ENCODE results near the gene OR8D2.

The OR8D2 gene

GRCh38 chr11:124311269-124311668 lies 8.7 kb downstream of the OR8D2 start:
- no peak for TF ChIP-seq CTCF (IDR thresholded peaks at IDR 0.05)

- TF ChIP-seq CTCF (IDR thresholded peaks at IDR 0.05) = no peak
Measured at GRCh38 chr11:124310721-124311120, 9.3 kb downstream of the OR8D2 start.

GRCh38 chr11:124307093-124307492 lies 12.9 kb downstream of the OR8D2 start:
- TF ChIP-seq CTCF (IDR thresholded peaks at IDR 0.05) = no peak

- TF ChIP-seq CTCF (IDR thresholded peaks at IDR 0.05) = no peak
Measured at GRCh38 chr11:124302347-124303125, 17.5 kb downstream of the OR8D2 start.

DNA sequence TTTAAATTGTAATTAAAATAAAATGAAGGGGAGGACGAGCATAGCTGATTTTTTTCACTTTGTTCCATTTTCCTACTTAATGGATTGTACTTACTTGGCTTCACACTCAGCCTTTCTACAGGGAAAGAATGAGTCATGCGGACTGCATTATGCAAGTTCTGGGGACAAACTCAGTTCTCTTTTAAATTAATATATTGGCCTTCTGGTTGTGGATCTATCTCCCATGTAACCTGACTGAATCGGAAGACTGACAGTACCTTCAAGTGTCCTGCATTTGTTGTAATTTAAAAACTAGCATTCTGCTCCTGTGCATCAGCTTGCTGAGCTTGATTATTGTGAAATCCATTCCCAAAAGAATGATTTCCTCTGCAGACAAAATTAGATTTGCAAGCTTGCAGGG lies 18.4 kb downstream of the OR8D2 start:
- TF ChIP-seq CTCF (IDR thresholded peaks at IDR 0.05) = no peak

DNA sequence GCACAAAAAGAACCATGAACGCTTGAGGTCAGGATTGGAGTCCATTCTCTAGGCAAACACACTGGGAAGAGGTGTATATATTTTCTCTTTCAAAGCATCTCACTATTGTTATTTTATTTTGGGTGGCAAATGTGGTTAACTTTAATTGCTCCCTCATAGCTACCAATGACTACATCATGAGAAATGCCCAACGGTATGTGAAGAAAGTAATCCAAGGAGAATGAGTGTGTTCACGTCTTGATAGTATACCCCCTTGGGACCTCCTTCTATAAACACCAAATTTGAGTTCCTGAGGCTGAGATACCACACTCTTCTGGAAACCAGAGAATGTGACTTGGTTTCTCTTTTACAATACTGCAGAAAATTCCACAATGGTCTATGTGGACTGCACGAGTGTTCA lies 22.1 kb downstream of the OR8D2 start:
- no peak for TF ChIP-seq CTCF (IDR thresholded peaks at IDR 0.05)

DNA sequence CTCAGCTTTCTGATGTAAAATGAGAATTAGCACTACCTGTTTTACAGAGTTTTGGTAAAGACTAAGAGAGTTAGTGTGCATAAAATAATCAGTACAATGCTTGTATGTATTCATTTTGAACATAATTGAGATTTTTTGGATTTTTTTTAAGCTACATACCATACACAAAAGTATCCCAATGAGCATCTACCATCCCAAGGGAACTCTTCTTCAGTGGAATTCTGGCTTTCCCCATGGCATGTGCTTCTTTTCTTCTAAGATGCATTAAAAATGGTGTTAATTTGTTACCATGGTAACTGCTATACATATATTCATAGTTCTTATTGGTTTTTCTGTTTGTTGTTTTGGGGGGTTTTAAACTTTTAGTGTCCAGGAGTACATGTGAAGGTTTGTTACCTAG lies 24.0 kb downstream of the OR8D2 start:
- no peak for TF ChIP-seq CTCF (IDR thresholded peaks at IDR 0.05)

GRCh38 chr11:124294687-124295086 lies 25.3 kb downstream of the OR8D2 start:
- no peak for TF ChIP-seq CTCF (IDR thresholded peaks at IDR 0.05)
